GM12891 (cell line): Measurements from ENCODE around the gene ARHGAP26.

ENCODE experiments used
- POLR2AphosphoS5 ChIP-seq: IDR thresholded peaks from 2 replicates; pipeline ENCODE4 v1.6.1; 2011; ENCODE audit warnings: low read depth, low read length, control low read depth
- TAF1 ChIP-seq: IDR thresholded peaks from 2 replicates; pipeline ENCODE4 v1.6.1; 2011; ENCODE audit warnings: low read depth, low read length, control low read depth

DNA sequence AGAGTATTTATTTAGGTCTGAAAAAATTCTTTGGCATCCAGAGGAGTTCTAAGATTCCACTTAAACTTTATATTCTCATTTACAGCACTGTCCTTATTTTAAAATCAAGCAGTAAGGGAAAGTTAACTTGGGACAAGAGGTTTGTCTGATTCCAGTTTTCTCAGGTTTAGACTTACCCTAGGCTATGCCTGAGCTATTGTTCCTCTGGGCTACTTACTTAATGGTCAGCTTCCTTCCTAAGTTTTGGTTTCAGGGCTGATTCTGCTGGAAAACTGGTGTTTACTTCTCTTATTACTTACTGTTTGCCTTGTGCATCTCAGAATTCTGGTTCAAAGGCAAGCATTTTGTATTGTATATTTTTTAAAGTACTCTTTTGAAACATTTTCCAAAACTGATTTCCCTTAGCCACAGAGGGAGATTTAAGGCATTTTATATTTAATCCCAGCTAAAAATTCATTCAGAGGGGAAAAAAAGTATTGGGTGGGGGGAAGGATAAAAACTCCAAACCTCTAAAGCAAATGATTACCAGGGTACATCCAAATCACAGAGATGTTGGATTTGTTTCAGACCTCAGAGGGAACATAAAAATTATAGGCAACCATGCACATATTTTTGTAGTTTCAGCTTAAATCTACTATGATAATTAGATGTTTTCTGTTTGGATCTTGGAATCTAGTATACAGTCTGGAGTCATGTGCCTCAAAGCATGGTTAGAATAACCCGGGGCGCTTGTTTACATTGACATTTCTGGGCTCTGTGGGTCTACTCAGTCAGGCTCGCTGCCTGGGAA, 290.0 kb downstream of the ARHGAP26 start:
- TF ChIP-seq POLR2AphosphoS5 (no peak), TAF1 (no peak)
